CD4-positive, alpha-beta T cell (primary cell): ENCODE measurements around the gene MIA. TPM values are rescaled to one million over a fixed set of nuclear protein-coding genes. Genes with fewer than 3 reads are reported as not detected.

Source experiments
- ATAC-seq: fragments of 200-7000 bp; cut with Tn5 transposase; one replicate; pipeline ENCODE4 v1.10.0; 2022; ENCODE audit warnings: mild to moderate bottlenecking; ENCODE audit not compliant: poor library complexity
- CTCF ChIA-PET: fragments of 350-600 bp; sonication (Branson Sonifier 250); formaldehyde crosslinking; loops from one replicate; lab custom pipeline; 2021; ENCODE audit warnings: antibody characterized with exemption, inconsistent platforms; lab: Charles Lee
- POLR2A ChIA-PET: fragments of 350-600 bp; sonication (Branson Sonifier 250); formaldehyde crosslinking; loops from one replicate; lab custom pipeline; 2021; ENCODE audit warnings: antibody characterized with exemption, inconsistent platforms; lab: Charles Lee
- DNase-seq, 14 experiments: peaks; one replicate each; pipeline ENCODE4 v3.0.0-alpha.2; 2013 to 2020; ENCODE audit warnings: mixed read lengths in 2 of 14
- H3K27ac ChIP-seq, 2 donors: one replicate each; pipeline versions ENCODE4 v1.5.1 to v1.7.0; 2013; ENCODE audit warnings: low read length in 2 of 2, low read depth in 1 of 2, mild to moderate bottlenecking in 1 of 2
- H3K27me3 ChIP-seq, 2 experiments: 1 replicate in 1 of 2; 2 replicates in 1 of 2; pipeline versions ENCODE4 v1.6.1 to v1.7.0; 2013; ENCODE audit warnings: low read length in 2 of 2, control low read depth in 1 of 2, mild to moderate bottlenecking in 1 of 2, moderate library complexity in 1 of 2; ENCODE audit not compliant: insufficient read depth in 2 of 2, control insufficient read depth in 1 of 2
- H3K36me3 ChIP-seq: one replicate; pipeline ENCODE4 v1.6.1; 2013; ENCODE audit warnings: low read length, control low read depth; ENCODE audit not compliant: insufficient read depth
- H3K4me1 ChIP-seq: one replicate; pipeline ENCODE4 v1.6.1; 2013; ENCODE audit warnings: low read length, control low read depth; ENCODE audit not compliant: insufficient read depth
- H3K4me3 ChIP-seq: one replicate; pipeline ENCODE4 v1.5.1; 2013; ENCODE audit warnings: mild to moderate bottlenecking, low read length, moderate library complexity
- H3K9me3 ChIP-seq, 2 experiments: 1 replicate in 1 of 2; 2 replicates in 1 of 2; pipeline versions ENCODE4 v1.6.1 to v1.7.0; 2013; ENCODE audit warnings: low read length in 2 of 2, mild to moderate bottlenecking in 2 of 2, control low read depth in 1 of 2, moderate library complexity in 1 of 2; ENCODE audit not compliant: control insufficient read depth in 1 of 2, insufficient read depth in 1 of 2
- H3K27ac Mint-ChIP-seq: one replicate; pipeline ENCODE4 v1.8.0; 2020; ENCODE audit warnings: mixed read lengths
- H3K27me3 Mint-ChIP-seq: one replicate; pipeline ENCODE4 v1.8.0; 2021; ENCODE audit warnings: mixed read lengths
- H3K36me3 Mint-ChIP-seq: one replicate; pipeline ENCODE4 v1.8.0; 2021; ENCODE audit warnings: low read depth, mixed read lengths
- H3K4me1 Mint-ChIP-seq: one replicate; pipeline ENCODE4 v1.8.0; 2021; ENCODE audit warnings: low read depth, mixed read lengths
- H3K4me3 Mint-ChIP-seq: one replicate; pipeline ENCODE4 v1.8.0; 2020; ENCODE audit warnings: mild to moderate bottlenecking, mixed read lengths
- H3K9me3 Mint-ChIP-seq: one replicate; pipeline ENCODE4 v1.8.0; 2020; ENCODE audit warnings: mixed read lengths
- intact Hi-C, 2 experiments: fragments of 100-400 bp; cut with DNase I in 1 of 2; cut with micrococcal nuclease in 1 of 2; formaldehyde crosslinking; loops; one replicate each; pipeline versions ENCODE4 v1.15.1 to v1.9.0; 2023 to 2025; cut with DNase I, micrococcal nuclease
- total RNA-seq, 174 experiments: library from RNA in 2 of 174; stranded (reverse) in 2 of 174; gene quantifications; one replicate each; pipeline ENCODE4 v1.2.3 and lab custom pipeline; 2021 to 2026
- TF ChIP-seq, protein P1 (sequence below): fragments of 200-600 bp; IDR thresholded peaks from one replicate; pipeline ENCODE4 v1.8.0; 2022; ENCODE audit warnings: antibody characterized with exemption, mild to moderate bottlenecking

The MIA gene
- total RNA-seq, 2 experiments from 2014 or later = not detected

DNA sequence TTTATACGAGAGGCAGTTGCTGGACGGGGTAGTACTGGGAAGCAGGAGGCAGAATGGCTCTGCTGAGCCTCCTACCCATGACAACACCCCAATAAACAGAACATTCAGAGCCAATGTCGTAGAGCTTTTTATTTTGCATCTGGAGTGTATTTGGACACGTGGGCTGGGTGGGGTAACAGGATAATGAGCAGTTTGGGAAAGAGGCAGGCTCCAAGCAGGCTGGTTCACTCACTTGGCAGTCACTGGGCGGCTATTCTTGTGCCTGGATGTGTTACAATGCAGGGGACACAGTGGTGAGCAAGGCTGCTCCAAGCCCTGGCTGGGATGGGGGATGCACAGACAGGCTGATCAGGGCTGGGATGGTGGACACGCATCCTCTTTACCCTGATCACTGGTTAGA is 34.6 kb upstream of the MIA start:
- ChIA-PET CTCF (interaction anchor here (0.5 kb wide), 1 partner anchor 30 kb away, joined by 4 read pairs; no protein-coding TSS in a partner anchor), POLR2A (no interaction called here)
- H3K36me3 ChIP-seq = peaks cover 20% of the 10 kb centered on the region
- ATAC-seq (no peak), DNase-seq (no peak)
- H3K4me3 ChIP-seq = no peak overlapping the region
- no peaks in the 10 kb centered on the region for H3K27me3 ChIP-seq
- Mint-ChIP-seq H3K4me1 (no peaks in the 10 kb centered on the region), H3K27ac (no peak overlapping the region), H3K27me3 (no peaks in the 10 kb centered on the region), H3K9me3 (no peaks in the 10 kb centered on the region), H3K4me3 (no peak overlapping the region), H3K36me3 (peaks cover 22% of the 10 kb centered on the region)
- no peaks in the 10 kb centered on the region for H3K9me3 ChIP-seq
- H3K27ac ChIP-seq = no peak overlapping the region
- H3K4me1 ChIP-seq = no peaks in the 10 kb centered on the region
- intact Hi-C loops = no loop called here
- TF ChIP-seq, protein P1, sequence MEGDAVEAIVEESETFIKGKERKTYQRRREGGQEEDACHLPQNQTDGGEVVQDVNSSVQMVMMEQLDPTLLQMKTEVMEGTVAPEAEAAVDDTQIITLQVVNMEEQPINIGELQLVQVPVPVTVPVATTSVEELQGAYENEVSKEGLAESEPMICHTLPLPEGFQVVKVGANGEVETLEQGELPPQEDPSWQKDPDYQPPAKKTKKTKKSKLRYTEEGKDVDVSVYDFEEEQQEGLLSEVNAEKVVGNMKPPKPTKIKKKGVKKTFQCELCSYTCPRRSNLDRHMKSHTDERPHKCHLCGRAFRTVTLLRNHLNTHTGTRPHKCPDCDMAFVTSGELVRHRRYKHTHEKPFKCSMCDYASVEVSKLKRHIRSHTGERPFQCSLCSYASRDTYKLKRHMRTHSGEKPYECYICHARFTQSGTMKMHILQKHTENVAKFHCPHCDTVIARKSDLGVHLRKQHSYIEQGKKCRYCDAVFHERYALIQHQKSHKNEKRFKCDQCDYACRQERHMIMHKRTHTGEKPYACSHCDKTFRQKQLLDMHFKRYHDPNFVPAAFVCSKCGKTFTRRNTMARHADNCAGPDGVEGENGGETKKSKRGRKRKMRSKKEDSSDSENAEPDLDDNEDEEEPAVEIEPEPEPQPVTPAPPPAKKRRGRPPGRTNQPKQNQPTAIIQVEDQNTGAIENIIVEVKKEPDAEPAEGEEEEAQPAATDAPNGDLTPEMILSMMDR = no peak

DNA sequence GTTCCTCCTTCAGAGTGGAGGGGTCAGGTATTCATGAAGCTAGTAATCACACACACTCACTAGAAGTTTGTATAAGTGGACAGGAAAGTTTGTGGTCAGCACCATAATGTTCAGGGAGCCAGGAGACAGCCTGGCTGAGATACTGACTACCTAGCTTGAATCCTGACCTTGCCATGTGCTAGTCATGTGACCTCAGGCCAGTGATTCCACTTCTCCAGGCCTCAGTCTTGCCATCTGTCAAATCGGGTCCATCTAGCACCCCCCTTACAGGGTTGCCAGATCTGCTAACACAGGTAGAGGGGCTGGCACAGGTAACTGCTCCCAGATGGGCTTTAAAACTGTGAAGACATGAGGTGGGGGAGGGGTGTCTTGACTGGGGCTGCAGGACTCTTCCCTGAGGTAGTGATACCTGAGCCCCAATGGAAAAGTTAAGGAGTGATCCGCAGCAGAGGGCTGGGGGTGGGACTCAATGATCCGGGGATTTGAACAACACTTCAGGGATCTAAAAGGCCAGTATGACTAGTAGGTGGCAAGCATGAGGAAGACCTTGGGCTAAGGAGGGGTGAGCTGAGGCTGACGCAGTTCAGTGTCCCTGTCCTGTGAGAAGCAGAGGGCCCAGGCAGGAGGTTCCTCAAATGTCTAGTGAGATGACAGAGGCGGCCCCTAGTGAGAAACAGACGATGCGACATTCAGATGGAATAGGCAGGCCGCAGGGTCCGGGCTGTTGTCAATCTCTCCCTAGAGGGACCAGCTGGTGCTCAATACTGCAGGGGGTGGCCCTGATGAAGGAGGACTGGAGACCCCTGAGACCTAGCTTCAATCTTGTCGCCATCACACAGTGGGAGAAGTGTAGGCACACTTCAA is 33.6 kb upstream of the MIA start:
- Histone ChIP-seq H3K27ac (no peak overlapping the region), H3K9me3 (no peaks in the 10 kb centered on the region), H3K27me3 (no peaks in the 10 kb centered on the region), H3K36me3 (peaks cover 17% of the 10 kb centered on the region), H3K4me3 (no peak overlapping the region), H3K4me1 (no peaks in the 10 kb centered on the region)
- Mint-ChIP-seq H3K9me3 (no peaks in the 10 kb centered on the region), H3K27me3 (no peaks in the 10 kb centered on the region), H3K4me3 (no peak overlapping the region), H3K4me1 (no peaks in the 10 kb centered on the region), H3K27ac (no peak overlapping the region), H3K36me3 (peaks cover 20% of the 10 kb centered on the region)
- intact Hi-C loops = no loop called here
- ChIA-PET POLR2A (interaction anchor here (0.8 to 0.9 kb wide), 2 partner anchors 25 to 36 kb away, joined by 3 read pairs; partner anchors contain the start of genes COQ8B, ITPKC and RAB4B), CTCF (interaction anchor here (0.7 kb wide), 1 partner anchor 403 kb away, joined by 3 read pairs; no protein-coding TSS in a partner anchor)
- ATAC-seq (no peak), DNase-seq (no peak)
- TF ChIP-seq, protein P1 = no peak

DNA sequence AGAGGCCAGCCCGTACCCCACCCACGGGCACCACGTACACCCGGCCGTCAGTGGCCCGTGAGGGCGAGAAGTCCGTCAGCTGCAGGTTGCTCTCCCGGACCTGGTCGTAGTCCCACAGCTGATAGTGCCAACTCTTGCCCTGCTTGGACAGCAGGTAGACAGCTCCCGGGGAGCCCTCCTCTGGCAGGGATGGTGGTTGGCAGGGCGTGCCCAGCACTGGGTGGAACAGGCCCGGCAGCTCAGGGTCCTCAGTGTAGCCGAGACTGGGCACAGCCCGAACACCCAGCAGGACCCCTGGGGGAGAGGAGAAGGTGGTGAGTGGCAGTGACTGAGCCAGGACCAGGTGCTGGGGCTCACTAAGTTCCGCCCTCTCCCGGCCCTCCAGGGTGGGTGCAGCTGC is 32.8 kb upstream of the MIA start:
- Mint-ChIP-seq H3K27me3 (no peaks in the 10 kb centered on the region), H3K27ac (no peak overlapping the region), H3K4me1 (no peaks in the 10 kb centered on the region), H3K4me3 (no peak overlapping the region), H3K9me3 (no peaks in the 10 kb centered on the region), H3K36me3 (peaks cover 16% of the 10 kb centered on the region)
- Histone ChIP-seq H3K27ac (no peak overlapping the region), H3K9me3 (no peaks in the 10 kb centered on the region), H3K4me3 (no peak overlapping the region), H3K36me3 (peaks cover 10% of the 10 kb centered on the region), H3K27me3 (no peaks in the 10 kb centered on the region), H3K4me1 (no peaks in the 10 kb centered on the region)
- DNase-seq = no peak
- ChIA-PET POLR2A (interaction anchor here (0.8 to 0.9 kb wide), 2 partner anchors 25 to 35 kb away, joined by 3 read pairs; partner anchors contain the start of genes COQ8B, ITPKC and RAB4B), CTCF (no interaction called here)
- intact Hi-C loops = no loop called here
- TF ChIP-seq, protein P1 = no peak
- ATAC-seq = no peak
